Esophagus squamous epithelium (tissue), 4 donors: Measurements from ENCODE around the gene KNDC1.

ENCODE experiments used
- CTCF ChIP-seq, 6 experiments: fragments of 450-650 bp in 4 of 6; fragments of 200-600 bp in 2 of 6; sonication (generic) in 2 of 6; IDR thresholded peaks; one replicate each; pipeline ENCODE4 v1.5.1; 2016 to 2019; ENCODE audit warnings: antibody characterized with exemption in 6 of 6, mild to moderate bottlenecking in 4 of 6, moderate library complexity in 4 of 6
- POLR2A ChIP-seq, 4 donors: fragments of 450-650 bp; IDR thresholded peaks; one replicate each; pipeline ENCODE4 v1.6.1; 2017; ENCODE audit warnings: antibody characterized with exemption in 4 of 4, mild to moderate bottlenecking in 4 of 4, moderate library complexity in 3 of 4

- TF ChIP-seq POLR2A (IDR thresholded peaks at IDR 0.05) = no peak
- no peak for TF ChIP-seq CTCF (IDR thresholded peaks at IDR 0.05)
Observed at GRCh38 chr10:133174689-133175263, 14.8 kb downstream of the KNDC1 start.
